ENCODE data around the gene RYR2.

The RYR2 gene

GRCh38 chr1:237181743-237182317 lies 139.8 kb downstream of the RYR2 start:
- no peak for ATAC-seq
- TF ChIP-seq ZNF70 (CRISPR knock-in tag; IDR thresholded peaks at IDR 0.05) (no peak), ISL1 (CRISPR knock-in tag; IDR thresholded peaks at IDR 0.05) (peak; percentile 26; the same call in 1 of the 2 replicates), ZFP3 (CRISPR knock-in tag; IDR thresholded peaks at IDR 0.05) (no peak), ESRRG (CRISPR knock-in tag; IDR thresholded peaks at IDR 0.05) (no peak), TSHZ2 (CRISPR knock-in tag; IDR thresholded peaks at IDR 0.05) (peak; percentile 39; the same call in 1 of the 2 replicates)

- ATAC-seq, result no peak
- TF ChIP-seq ZNF8 (CRISPR knock-in tag; IDR thresholded peaks at IDR 0.05), result no peak
- no peak for TF ChIP-seq SNAI2 (CRISPR knock-in tag; IDR thresholded peaks at IDR 0.05)
- TF ChIP-seq TOX (CRISPR knock-in tag; IDR thresholded peaks at IDR 0.05; ENCODE audit: borderline replicate concordance), result no peak
- no peak for TF ChIP-seq ARNTL (CRISPR knock-in tag; IDR thresholded peaks at IDR 0.05; ENCODE audit: borderline replicate concordance, low read depth)
- TF ChIP-seq CSDC2 (CRISPR knock-in tag; IDR thresholded peaks at IDR 0.05), result no peak
- no peak for TF ChIP-seq TCF4 (CRISPR knock-in tag; IDR thresholded peaks at IDR 0.05; ENCODE audit: borderline replicate concordance)
- TF ChIP-seq BACH2 (CRISPR knock-in tag; IDR thresholded peaks at IDR 0.05; ENCODE audit: borderline replicate concordance), result no peak
- TF ChIP-seq ZNF565 (CRISPR knock-in tag; conservative IDR thresholded peaks at IDR 0.05; ENCODE audit: low read depth), result no peak
- TF ChIP-seq POU6F1 (CRISPR knock-in tag; IDR thresholded peaks at IDR 0.05; ENCODE audit: borderline replicate concordance, low read depth), result no peak
- no peak for TF ChIP-seq ZC3H10 (CRISPR knock-in tag; IDR thresholded peaks at IDR 0.05)
- no peak for TF ChIP-seq GLIS3 (CRISPR knock-in tag; IDR thresholded peaks at IDR 0.05)
- TF ChIP-seq PPARA (CRISPR knock-in tag; IDR thresholded peaks at IDR 0.05; ENCODE audit: borderline replicate concordance), result no peak
- no peak for TF ChIP-seq CSRNP3 (CRISPR knock-in tag; IDR thresholded peaks at IDR 0.05)
- TF ChIP-seq OSR1 (CRISPR knock-in tag; IDR thresholded peaks at IDR 0.05), result no peak
Observed at GRCh38 chr1:237183963-237184540, 142.1 kb downstream of the RYR2 start.

- ATAC-seq, result no peak
- TF ChIP-seq CREB5 (CRISPR knock-in tag; IDR thresholded peaks at IDR 0.05; ENCODE audit: low read depth), result no peak
- TF ChIP-seq ZFP30 (CRISPR knock-in tag; IDR thresholded peaks at IDR 0.05), result no peak
- TF ChIP-seq TCF4 (CRISPR knock-in tag; IDR thresholded peaks at IDR 0.05; ENCODE audit: borderline replicate concordance), result no peak
- no peak for TF ChIP-seq ZNF8 (CRISPR knock-in tag; IDR thresholded peaks at IDR 0.05)
- no peak for TF ChIP-seq ARNTL (CRISPR knock-in tag; IDR thresholded peaks at IDR 0.05; ENCODE audit: borderline replicate concordance, low read depth)
- TF ChIP-seq ZNF70 (CRISPR knock-in tag; IDR thresholded peaks at IDR 0.05), result no peak
- TF ChIP-seq TSHZ2 (CRISPR knock-in tag; IDR thresholded peaks at IDR 0.05), result no peak
- TF ChIP-seq CSDC2 (CRISPR knock-in tag; IDR thresholded peaks at IDR 0.05), result no peak
- no peak for TF ChIP-seq ZNF565 (CRISPR knock-in tag; conservative IDR thresholded peaks at IDR 0.05; ENCODE audit: low read depth)
- no peak for TF ChIP-seq PPARA (CRISPR knock-in tag; IDR thresholded peaks at IDR 0.05; ENCODE audit: borderline replicate concordance)
Observed at GRCh38 chr1:237186675-237187074, 144.7 kb downstream of the RYR2 start.
